ENCODE data around the gene MTPN.

DNA sequence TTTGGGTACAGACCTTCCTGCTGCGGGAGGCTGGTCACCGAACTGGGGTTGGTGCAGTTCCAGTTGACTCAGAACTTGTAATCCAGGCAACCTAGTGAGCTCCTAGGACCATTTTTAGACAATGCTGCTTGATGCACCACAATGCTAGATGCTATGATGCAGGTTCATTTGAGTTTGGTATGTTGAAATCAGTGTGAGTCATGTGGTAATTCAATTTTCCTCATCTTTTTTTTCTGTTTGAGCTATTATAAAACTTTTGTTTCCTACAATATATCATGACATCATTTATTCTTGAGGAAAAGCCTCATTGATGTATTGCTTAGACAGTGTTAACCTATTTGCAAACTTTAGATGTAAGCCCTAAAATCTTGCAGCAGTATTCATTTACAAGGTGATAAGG, 40.9 kb upstream of the MTPN start:
- TF ChIP-seq CTCF (IDR thresholded peaks at IDR 0.05) (no peak), POLR2A (IDR thresholded peaks at IDR 0.05) (no peak), POLR2AphosphoS5 (IDR thresholded peaks at IDR 0.05) (no peak)
